Iris pigment epithelial cell (primary cell): ENCODE data around the gene GLB1L.
"Not testable (repeated sequence)": the region's sequence is repeated elsewhere in the genome, so short reads cannot be mapped to it uniquely, and the experiment has no call there.

Experiments
- DNase-seq: peaks from one replicate; pipeline ENCODE4 v3.0.0-alpha.2; 2011; ENCODE audit warnings: low read depth

GLB1L gene

DNA sequence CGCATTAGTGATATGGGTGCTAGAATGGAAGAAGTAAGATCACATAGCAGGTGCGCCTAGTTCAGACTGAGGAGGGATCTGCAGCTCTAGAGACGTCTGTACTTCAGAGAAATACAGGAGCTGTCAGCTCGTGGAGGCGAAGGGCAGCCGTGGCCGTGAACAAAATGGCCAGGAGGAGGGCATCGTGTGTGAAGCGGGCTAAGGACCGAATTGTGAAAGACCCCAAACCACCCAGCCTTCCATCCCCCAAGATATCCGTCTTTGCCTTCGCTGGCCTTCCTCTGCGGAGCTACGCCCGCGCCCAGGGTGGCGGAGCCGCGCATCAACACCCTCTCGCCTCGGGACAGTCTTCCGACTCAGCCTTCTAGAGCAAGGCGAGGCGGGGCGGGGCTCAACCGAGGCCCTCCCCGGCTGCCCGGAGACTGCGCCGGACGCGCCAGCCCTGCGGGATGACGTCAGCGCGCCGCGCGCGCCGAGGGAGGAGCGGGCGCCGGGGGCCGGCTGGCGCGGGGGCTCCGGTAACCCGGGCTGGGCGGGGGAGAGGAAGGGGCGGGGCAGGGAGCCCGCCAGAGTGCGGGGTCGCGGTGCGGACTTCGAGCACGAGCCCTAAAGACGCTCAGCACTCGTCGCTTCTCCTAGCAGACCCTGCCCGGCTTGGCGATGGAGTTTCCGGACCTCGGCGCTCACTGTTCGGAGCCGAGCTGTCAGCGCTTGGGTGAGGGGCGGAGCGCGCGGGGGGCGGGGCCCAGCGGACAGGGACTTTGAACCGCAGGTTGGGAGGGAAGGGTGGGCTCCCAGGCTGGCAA, 38.7 kb downstream of the GLB1L start, which contains the start of gene ZFAND2B:
ZFAND2B (plus strand) TSS at position 455 of the 806 bp plus-strand sequence; CDS start at position 661, 206 bp downstream.
- DNase-seq = peak; percentile 91

DNA sequence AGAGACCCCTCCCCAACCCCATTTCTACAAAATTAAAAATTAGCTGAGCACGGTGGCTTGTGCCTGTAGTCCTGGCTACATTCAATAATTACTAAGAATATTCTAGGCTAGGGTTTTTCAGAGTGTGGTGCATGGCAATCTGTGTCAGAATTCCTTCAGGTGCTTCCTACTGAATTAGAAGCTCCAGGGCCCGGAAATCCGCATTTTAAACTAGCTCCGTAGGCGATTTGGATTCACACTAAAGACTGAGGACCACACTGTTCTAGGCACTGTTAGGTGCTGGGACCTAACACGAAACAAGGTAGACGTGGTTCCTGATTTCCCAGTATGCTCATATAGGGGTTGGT, 39.3 kb downstream of the GLB1L start:
- DNase-seq = no peak

GRCh38 chr2:219205165-219205538, 40.1 kb downstream of the GLB1L start:
- DNase-seq = no peak

GRCh38 chr2:219204425-219205164, 40.6 kb downstream of the GLB1L start:
- no peak for DNase-seq

DNA sequence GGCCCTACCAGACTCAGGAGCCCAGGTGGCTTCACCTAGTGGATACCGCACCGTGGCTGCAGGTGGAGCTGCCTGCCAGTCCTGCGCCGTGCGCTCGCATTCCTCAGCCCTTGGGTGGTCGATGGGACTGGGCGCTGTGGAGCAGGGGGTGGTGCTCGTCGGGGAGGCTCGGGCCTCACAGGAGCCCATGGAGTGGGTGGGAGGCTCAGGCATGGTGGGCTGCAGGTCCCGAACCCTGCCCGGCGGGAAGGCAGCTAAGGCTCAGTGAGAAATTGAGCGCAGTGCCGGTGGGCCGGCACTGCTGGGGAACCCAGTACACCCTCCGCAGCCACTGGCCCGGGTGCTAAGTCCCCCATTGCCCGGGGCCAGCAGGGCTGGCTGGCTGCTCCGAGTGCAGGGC, 43.9 kb downstream of the GLB1L start:
- not testable (repeated sequence) for DNase-seq

GRCh38 chr2:219200502-219201326, 44.5 kb downstream of the GLB1L start:
- not testable (repeated sequence) for DNase-seq

- no peak for DNase-seq
These were observed 45.6 kb downstream of the GLB1L start for GRCh38 chr2:219199470-219200211.

GRCh38 chr2:219198974-219199373, 46.3 kb downstream of the GLB1L start:
- DNase-seq = no peak

GRCh38 chr2:219197388-219197787, 47.9 kb downstream of the GLB1L start:
- no peak for DNase-seq

DNA sequence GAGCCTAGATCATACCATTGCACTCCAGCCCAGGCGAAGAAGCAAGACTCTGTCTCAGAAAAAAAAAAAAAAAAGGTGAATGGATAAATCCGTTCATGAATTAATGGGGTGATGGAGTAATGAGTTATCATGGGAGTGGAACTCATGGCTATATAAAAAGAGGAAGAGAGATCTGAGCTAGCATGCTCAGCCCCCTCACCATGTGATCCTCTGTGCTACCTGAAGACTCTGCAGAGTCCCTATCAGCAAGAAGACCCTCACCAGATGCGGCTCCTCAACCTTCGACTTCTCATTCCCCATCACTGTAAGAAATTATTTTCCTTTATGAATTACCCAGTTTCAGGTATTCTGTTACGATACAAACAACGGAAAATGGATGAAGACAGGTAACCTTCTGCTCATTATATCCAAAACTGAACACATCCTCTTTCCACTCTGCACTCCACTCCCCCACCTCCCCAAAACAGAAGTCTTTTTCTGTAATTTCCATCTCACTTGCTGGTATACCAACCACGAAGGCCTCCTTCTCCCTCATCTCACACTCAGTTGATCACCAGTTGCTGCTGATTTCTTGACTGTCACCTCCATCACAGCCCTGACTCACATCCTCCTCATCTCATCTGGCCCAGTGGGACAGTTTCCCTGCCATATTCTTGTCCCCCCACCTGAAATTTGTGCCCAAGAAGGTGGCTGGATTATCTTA, 58.3 kb downstream of the GLB1L start:
- DNase-seq = no peak
